PC-3 (cell line): ENCODE measurements around the gene PCBP3. TPM values are rescaled to one million over a fixed set of nuclear protein-coding genes. Genes with fewer than 3 reads are reported as not detected.
"Not testable (repeated sequence)": the region's sequence is repeated elsewhere in the genome, so short reads cannot be mapped to it uniquely, and the experiment has no call there.

Experiments
- ATAC-seq: fragments of 200-7000 bp; cut with Tn5 transposase; 2 replicates; pipeline ENCODE4 v1.9.1; 2020; ENCODE audit warnings: mild to moderate bottlenecking, moderate library complexity
- BruUV-seq: library from RNA; stranded (reverse); fragments of 400-500 nt; replicated peaks from 2 replicates; lab custom pipeline; 2021; lab: Mats Ljungman, UMichigan
- CTCF ChIA-PET: fragments of 300-600 bp; sonication (Branson Sonifier 250); formaldehyde crosslinking; loops from one replicate; lab custom pipeline; 2022; ENCODE audit warnings: antibody characterized with exemption; lab: Charles Lee
- POLR2A ChIA-PET: fragments of 300-600 bp; sonication (Branson Sonifier 250); formaldehyde crosslinking; loops from one replicate; lab custom pipeline; 2022; ENCODE audit warnings: antibody characterized with exemption; ENCODE audit not compliant: unreplicated experiment; lab: Charles Lee
- DNase-seq: peaks from one replicate; pipeline ENCODE4 v3.0.0-alpha.2; 2015
- H2AFZ ChIP-seq: fragments of 300-600 bp; sonication (generic); 2 replicates; pipeline ENCODE4 v1.6.0; 2016; ENCODE audit warnings: antibody characterized with exemption, low read length
- H3F3A ChIP-seq: fragments of 300-600 bp; sonication (generic); one replicate; pipeline ENCODE4 v1.6.0; 2017; ENCODE audit warnings: antibody characterized with exemption, low read length, control low read depth, mild to moderate bottlenecking; ENCODE audit not compliant: unreplicated experiment
- H3K27ac ChIP-seq: fragments of 300-600 bp; sonication (generic); 2 replicates; pipeline ENCODE4 v1.5.1; 2016; ENCODE audit warnings: mild to moderate bottlenecking, low read length
- H3K27me3 ChIP-seq: fragments of 300-600 bp; sonication (generic); 2 replicates; pipeline ENCODE4 v1.6.1; 2016; ENCODE audit warnings: low read length, mixed read lengths
- H3K36me3 ChIP-seq: fragments of 300-600 bp; sonication (generic); 2 replicates; pipeline ENCODE4 v1.6.1; 2016; ENCODE audit warnings: low read depth, mixed run types, low read length, mixed read lengths
- H3K4me1 ChIP-seq: fragments of 300-600 bp; sonication (generic); 2 replicates; pipeline ENCODE4 v1.5.1; 2016; ENCODE audit warnings: low read length; ENCODE audit not compliant: insufficient read depth
- H3K4me2 ChIP-seq: fragments of 300-600 bp; sonication (generic); 2 replicates; pipeline ENCODE4 v1.6.0; 2016; ENCODE audit warnings: low read length
- H3K4me3 ChIP-seq: fragments of 300-600 bp; sonication (generic); 2 replicates; pipeline ENCODE4 v1.5.1; 2016; ENCODE audit warnings: mild to moderate bottlenecking, low read length, mixed read lengths
- H3K79me2 ChIP-seq: fragments of 300-600 bp; sonication (generic); 2 replicates; pipeline ENCODE4 v1.6.1; 2017; ENCODE audit warnings: low read length, mixed read lengths
- H3K9ac ChIP-seq: fragments of 300-600 bp; sonication (generic); 2 replicates; pipeline ENCODE4 v1.6.0; 2016; ENCODE audit warnings: mild to moderate bottlenecking, low read length
- H3K9me2 ChIP-seq: fragments of 300-600 bp; sonication (generic); replicated peaks from 2 replicates; pipeline ENCODE4 v1.6.1; 2016; ENCODE audit warnings: mixed run types, low read length, mixed read lengths
- H3K9me3 ChIP-seq: fragments of 300-600 bp; sonication (generic); 2 replicates; pipeline ENCODE4 v1.6.1; 2016; ENCODE audit warnings: low read length, mixed read lengths
- H4K20me1 ChIP-seq: fragments of 300-600 bp; sonication (generic); 2 replicates; pipeline ENCODE4 v1.6.1; 2016; ENCODE audit warnings: low read length, mixed read lengths
- EZH2 ChIP-seq: fragments of 300-600 bp; sonication (generic); IDR thresholded peaks from one replicate; pipeline ENCODE4 v1.6.1; 2017; ENCODE audit warnings: antibody characterized with exemption, mild to moderate bottlenecking, low read length; ENCODE audit not compliant: unreplicated experiment
- EZH2phosphoT487 ChIP-seq: fragments of 300-600 bp; sonication (generic); IDR thresholded peaks from 2 replicates; pipeline ENCODE4 v1.6.1; 2018; ENCODE audit warnings: mild to moderate bottlenecking, antibody characterized with exemption, low read length, borderline replicate concordance
- intact Hi-C: fragments of 100-400 bp; cut with micrococcal nuclease; formaldehyde crosslinking; loops from 2 replicates; pipeline ENCODE4 v1.9.0; 2023
- total RNA-seq: library from RNA; depleted of rRNA; stranded (reverse); fragments of >200 nt; gene quantifications from 2 replicates; pipeline ENCODE4 v1.2.3, GENCODE V29; 2014
- TF ChIP-seq, protein P1 (sequence below): fragments of 300-600 bp; sonication (generic); conservative IDR thresholded peaks from 2 replicates; pipeline ENCODE4 v1.5.1; 2017; ENCODE audit warnings: antibody characterized with exemption, low read depth, mild to moderate bottlenecking, low read length

Gene PCBP3
- total RNA-seq, 1 experiment from 2014 or later = 2.4 TPM

GRCh38 chr21:45848805-45849204 is 205.3 kb downstream of the PCBP3 start:
- Histone ChIP-seq H3K9me3 (no peaks in the 10 kb centered on the region), H3K9me2 (no peaks in the 10 kb centered on the region), H3K27ac (no peak overlapping the region), H2AFZ (no peak overlapping the region), H4K20me1 (no peaks in the 10 kb centered on the region), H3K4me3 (no peak overlapping the region), H3K79me2 (no peaks in the 10 kb centered on the region), H3K36me3 (no peaks in the 10 kb centered on the region), H3K27me3 (no peaks in the 10 kb centered on the region), H3K9ac (no peak overlapping the region), H3F3A (no peaks in the 10 kb centered on the region), H3K4me1 (no peaks in the 10 kb centered on the region), H3K4me2 (no peak overlapping the region)
- DNase-seq = no peak
- ChIA-PET CTCF (no interaction called here), POLR2A (no interaction called here)
- no TSS peak for BruUV-seq
- no peak for ATAC-seq
- intact Hi-C loops = loop anchor here (1.0 kb wide), 1 partner anchor 31 kb away; no protein-coding TSS in a partner anchor
- TF ChIP-seq, protein P1, sequence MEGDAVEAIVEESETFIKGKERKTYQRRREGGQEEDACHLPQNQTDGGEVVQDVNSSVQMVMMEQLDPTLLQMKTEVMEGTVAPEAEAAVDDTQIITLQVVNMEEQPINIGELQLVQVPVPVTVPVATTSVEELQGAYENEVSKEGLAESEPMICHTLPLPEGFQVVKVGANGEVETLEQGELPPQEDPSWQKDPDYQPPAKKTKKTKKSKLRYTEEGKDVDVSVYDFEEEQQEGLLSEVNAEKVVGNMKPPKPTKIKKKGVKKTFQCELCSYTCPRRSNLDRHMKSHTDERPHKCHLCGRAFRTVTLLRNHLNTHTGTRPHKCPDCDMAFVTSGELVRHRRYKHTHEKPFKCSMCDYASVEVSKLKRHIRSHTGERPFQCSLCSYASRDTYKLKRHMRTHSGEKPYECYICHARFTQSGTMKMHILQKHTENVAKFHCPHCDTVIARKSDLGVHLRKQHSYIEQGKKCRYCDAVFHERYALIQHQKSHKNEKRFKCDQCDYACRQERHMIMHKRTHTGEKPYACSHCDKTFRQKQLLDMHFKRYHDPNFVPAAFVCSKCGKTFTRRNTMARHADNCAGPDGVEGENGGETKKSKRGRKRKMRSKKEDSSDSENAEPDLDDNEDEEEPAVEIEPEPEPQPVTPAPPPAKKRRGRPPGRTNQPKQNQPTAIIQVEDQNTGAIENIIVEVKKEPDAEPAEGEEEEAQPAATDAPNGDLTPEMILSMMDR = no peak
- TF ChIP-seq EZH2 (no peak), EZH2phosphoT487 (no peak)

DNA sequence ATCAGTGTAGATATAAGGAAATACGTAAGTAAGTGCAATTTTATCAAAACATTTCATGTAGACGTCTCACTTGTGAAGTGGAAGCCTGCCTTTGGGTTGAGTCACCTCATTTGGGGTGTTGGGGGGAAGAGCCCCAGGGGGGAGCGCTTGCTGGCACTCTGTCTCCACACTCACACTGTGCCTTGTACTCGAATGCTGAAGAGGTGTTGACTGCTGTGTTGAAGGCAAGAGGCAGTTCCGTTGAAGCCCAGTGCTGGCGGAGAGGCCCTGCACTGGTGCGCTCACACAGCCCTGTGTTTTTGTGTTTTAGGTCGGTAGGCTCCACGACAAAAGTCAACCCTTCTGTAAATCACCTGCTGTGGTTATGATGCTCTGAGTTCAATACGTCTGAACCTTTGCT is 206.1 kb downstream of the PCBP3 start:
- POLR2A ChIA-PET = no interaction called here
- Histone ChIP-seq H4K20me1 (no peaks in the 10 kb centered on the region), H3K27ac (no peak overlapping the region), H3K9me3 (no peaks in the 10 kb centered on the region), H2AFZ (no peak overlapping the region), H3K36me3 (no peaks in the 10 kb centered on the region), H3K27me3 (no peaks in the 10 kb centered on the region), H3K9ac (no peak overlapping the region), H3K4me1 (no peaks in the 10 kb centered on the region), H3K79me2 (no peaks in the 10 kb centered on the region), H3K4me3 (no peak overlapping the region), H3K9me2 (no peaks in the 10 kb centered on the region), H3K4me2 (no peak overlapping the region), H3F3A (no peaks in the 10 kb centered on the region)
- ATAC-seq (no peak), DNase-seq (no peak)
- CTCF ChIA-PET = no interaction called here
- intact Hi-C loops = no loop called here
- no TSS peak for BruUV-seq
- TF ChIP-seq EZH2 (no peak), EZH2phosphoT487 (no peak)
- TF ChIP-seq, protein P1 = no peak

DNA sequence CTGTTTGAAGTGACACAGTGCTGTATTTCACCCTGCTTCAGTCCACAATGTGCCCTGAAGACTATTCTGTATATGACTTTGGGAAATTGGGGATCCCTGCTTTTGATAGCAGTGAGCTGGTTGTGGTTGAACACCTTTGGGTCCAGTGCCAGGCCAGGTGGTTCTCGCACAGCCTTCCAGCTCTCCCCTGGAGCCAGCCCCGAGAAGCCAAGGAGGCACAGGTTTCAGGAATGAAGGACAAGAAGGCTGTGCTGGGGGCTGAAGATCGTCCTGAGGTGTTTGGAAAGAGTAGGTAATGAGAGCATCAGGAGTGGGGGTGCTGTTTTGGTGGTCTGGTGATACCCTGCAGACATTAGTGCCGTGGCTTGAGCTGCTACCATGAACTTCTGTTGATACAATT is 206.7 kb downstream of the PCBP3 start:
- no TSS peak for BruUV-seq
- H3K9me3 ChIP-seq = no peaks in the 10 kb centered on the region
- no peak for ATAC-seq

DNA sequence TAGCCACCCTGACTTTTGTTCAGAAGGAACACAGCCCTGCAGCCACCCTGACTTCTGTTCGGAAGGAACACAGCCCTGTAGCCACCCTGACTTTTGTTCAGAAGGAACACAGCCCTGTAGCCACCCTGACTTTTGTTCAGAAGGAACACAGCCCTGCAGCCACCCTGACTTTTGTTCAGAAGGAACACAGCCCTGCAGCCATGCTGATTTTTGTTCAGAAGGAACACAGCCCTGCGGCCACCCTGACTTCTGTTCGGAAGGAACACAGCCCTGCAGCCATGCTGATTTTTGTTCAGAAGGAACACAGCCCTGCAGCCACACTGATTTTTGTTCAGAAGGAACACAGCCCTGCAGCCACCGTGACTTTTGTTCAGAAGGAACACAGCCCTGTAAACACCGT is 208.9 kb downstream of the PCBP3 start:
- H3K9ac ChIP-seq, H3K36me3 ChIP-seq, H3K4me1 ChIP-seq, H3K9me3 ChIP-seq, H3K9me2 ChIP-seq, H3F3A ChIP-seq, H3K27me3 ChIP-seq, intact Hi-C loops, H3K79me2 ChIP-seq, H3K4me2 ChIP-seq, H3K27ac ChIP-seq, BruUV-seq, POLR2A ChIA-PET, ATAC-seq, H4K20me1 ChIP-seq, H2AFZ ChIP-seq, CTCF ChIA-PET, DNase-seq, H3K4me3 ChIP-seq: not testable (repeated sequence)

More for the DNA sequence above, 206.7 kb downstream of the PCBP3 start:
- CTCF ChIA-PET = no interaction called here
- POLR2A ChIA-PET = no interaction called here
- Histone ChIP-seq H3K4me1 (no peaks in the 10 kb centered on the region), H2AFZ (no peak overlapping the region), H4K20me1 (no peaks in the 10 kb centered on the region), H3K4me2 (no peak overlapping the region), H3K27ac (no peak overlapping the region), H3K9ac (no peak overlapping the region), H3K79me2 (no peaks in the 10 kb centered on the region), H3F3A (no peaks in the 10 kb centered on the region), H3K27me3 (no peaks in the 10 kb centered on the region), H3K9me2 (no peaks in the 10 kb centered on the region), H3K4me3 (no peak overlapping the region), H3K36me3 (no peaks in the 10 kb centered on the region)
- no peak for DNase-seq
- intact Hi-C loops = no loop called here
- no peak for TF ChIP-seq EZH2phosphoT487
- TF ChIP-seq EZH2 = no peak
- TF ChIP-seq, protein P1 = no peak
